MCF 10A (cell line): Measurements from ENCODE around the gene ZNF44. TPM values are rescaled to one million over a fixed set of nuclear protein-coding genes. Genes with fewer than 3 reads are reported as not detected.

Experiments used
- BruUV-seq: library from RNA; stranded (reverse); fragments of 400-500 nt; replicated peaks from 2 replicates; lab custom pipeline; 2021; lab: Mats Ljungman, UMichigan
- CTCF ChIA-PET: fragments of 300-600 bp; sonication (Branson Sonifier 250); formaldehyde crosslinking; extraction: SDS; loops from one replicate; lab custom pipeline; 2021; ENCODE audit warnings: antibody characterized with exemption, inconsistent platforms; lab: Yijun Ruan, JAX
- POLR2A ChIA-PET: fragments of 300-600, 350-650 bp; sonication (Branson Sonifier 250); formaldehyde crosslinking; extraction: SDS; loops from one replicate; lab custom pipeline; 2020; ENCODE audit warnings: antibody characterized with exemption, inconsistent platforms; lab: Yijun Ruan, JAX
- DNase-seq: peaks from one replicate; pipeline ENCODE4 v3.0.0-alpha.2; 2018; ENCODE audit not compliant: unreplicated experiment
- H3K27ac Mint-ChIP-seq: one replicate; pipeline ENCODE4 v1.8.0; 2022; ENCODE audit warnings: mild to moderate bottlenecking, low read depth, mixed read lengths; ENCODE audit not compliant: unreplicated experiment
- H3K27me3 Mint-ChIP-seq: one replicate; pipeline ENCODE4 v1.8.0; 2022; ENCODE audit warnings: mixed read lengths; ENCODE audit not compliant: insufficient read depth, unreplicated experiment
- H3K36me3 Mint-ChIP-seq: one replicate; pipeline ENCODE4 v1.8.0; 2022; ENCODE audit warnings: mild to moderate bottlenecking, moderate library complexity, mixed read lengths; ENCODE audit not compliant: insufficient read depth, unreplicated experiment
- H3K4me1 Mint-ChIP-seq: one replicate; pipeline ENCODE4 v1.8.0; 2022; ENCODE audit warnings: mixed read lengths; ENCODE audit not compliant: insufficient read depth, unreplicated experiment
- H3K4me3 Mint-ChIP-seq: one replicate; pipeline ENCODE4 v1.8.0; 2022; ENCODE audit warnings: mild to moderate bottlenecking, moderate library complexity, mixed read lengths; ENCODE audit not compliant: unreplicated experiment
- H3K9me3 Mint-ChIP-seq: one replicate; pipeline ENCODE4 v1.8.0; 2022; ENCODE audit warnings: mixed read lengths; ENCODE audit not compliant: unreplicated experiment
- intact Hi-C: fragments of 100-400 bp; cut with micrococcal nuclease; formaldehyde crosslinking; loops from 2 replicates; pipeline ENCODE4 v1.14.1; 2022
- total RNA-seq: library from RNA; stranded (reverse); gene quantifications from 2 replicates; pipeline ENCODE4 v1.2.3, GENCODE V29; 2022
- TF ChIP-seq, protein P1 (sequence below): fragments of 200-600 bp; IDR thresholded peaks from one replicate; pipeline ENCODE4 v1.8.0; 2022; ENCODE audit warnings: antibody characterized with exemption, mild to moderate bottlenecking; ENCODE audit not compliant: unreplicated experiment

The ZNF44 gene
- total RNA-seq, 1 experiment from 2014 or later, result 10.3 TPM

DNA sequence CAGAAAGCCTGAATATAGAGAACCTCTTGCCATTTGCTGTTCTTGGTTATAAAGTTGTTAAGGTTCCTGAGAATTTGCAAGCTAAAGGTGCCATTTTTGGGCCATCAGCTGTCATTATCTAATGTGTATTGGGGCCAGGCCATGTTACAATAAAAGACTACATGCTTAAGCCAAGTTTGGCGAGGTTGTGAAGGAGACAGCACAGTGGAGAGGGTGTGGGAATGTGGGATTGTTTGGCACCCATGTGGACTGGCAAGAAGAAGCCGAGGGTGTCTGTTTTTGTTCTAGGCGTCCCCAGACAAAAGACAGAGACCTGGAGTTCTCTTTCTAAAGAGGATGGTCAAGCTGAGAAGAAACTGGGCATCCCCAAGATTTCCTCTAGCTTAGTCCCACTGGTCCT, 64.7 kb downstream of the ZNF44 start:
- TF ChIP-seq, protein P1, sequence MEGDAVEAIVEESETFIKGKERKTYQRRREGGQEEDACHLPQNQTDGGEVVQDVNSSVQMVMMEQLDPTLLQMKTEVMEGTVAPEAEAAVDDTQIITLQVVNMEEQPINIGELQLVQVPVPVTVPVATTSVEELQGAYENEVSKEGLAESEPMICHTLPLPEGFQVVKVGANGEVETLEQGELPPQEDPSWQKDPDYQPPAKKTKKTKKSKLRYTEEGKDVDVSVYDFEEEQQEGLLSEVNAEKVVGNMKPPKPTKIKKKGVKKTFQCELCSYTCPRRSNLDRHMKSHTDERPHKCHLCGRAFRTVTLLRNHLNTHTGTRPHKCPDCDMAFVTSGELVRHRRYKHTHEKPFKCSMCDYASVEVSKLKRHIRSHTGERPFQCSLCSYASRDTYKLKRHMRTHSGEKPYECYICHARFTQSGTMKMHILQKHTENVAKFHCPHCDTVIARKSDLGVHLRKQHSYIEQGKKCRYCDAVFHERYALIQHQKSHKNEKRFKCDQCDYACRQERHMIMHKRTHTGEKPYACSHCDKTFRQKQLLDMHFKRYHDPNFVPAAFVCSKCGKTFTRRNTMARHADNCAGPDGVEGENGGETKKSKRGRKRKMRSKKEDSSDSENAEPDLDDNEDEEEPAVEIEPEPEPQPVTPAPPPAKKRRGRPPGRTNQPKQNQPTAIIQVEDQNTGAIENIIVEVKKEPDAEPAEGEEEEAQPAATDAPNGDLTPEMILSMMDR, result no peak
- intact Hi-C loops, result no loop called here
- H3K9me3 Mint-ChIP-seq, result peaks cover 23% of the 10 kb centered on the region
- POLR2A ChIA-PET, result interaction anchor here (0.7 to 2.0 kb wide), 6 partner anchors 59 to 306 kb away, joined by 3 to 12 read pairs (median 4); partner anchors contain the start of genes ZNF136, ZNF44 and ZNF799
- H3K4me3 Mint-ChIP-seq, result no peak overlapping the region
- no peak for DNase-seq
- H3K36me3 Mint-ChIP-seq, result peaks cover 32% of the 10 kb centered on the region
- no peaks in the 10 kb centered on the region for H3K4me1 Mint-ChIP-seq
- BruUV-seq, result no TSS peak
- H3K27me3 Mint-ChIP-seq, result no peaks in the 10 kb centered on the region
- CTCF ChIA-PET, result interaction anchor here (0.7 kb wide), 1 partner anchor 686 kb away, joined by 3 read pairs; no protein-coding TSS in a partner anchor
- no peak overlapping the region for H3K27ac Mint-ChIP-seq

DNA sequence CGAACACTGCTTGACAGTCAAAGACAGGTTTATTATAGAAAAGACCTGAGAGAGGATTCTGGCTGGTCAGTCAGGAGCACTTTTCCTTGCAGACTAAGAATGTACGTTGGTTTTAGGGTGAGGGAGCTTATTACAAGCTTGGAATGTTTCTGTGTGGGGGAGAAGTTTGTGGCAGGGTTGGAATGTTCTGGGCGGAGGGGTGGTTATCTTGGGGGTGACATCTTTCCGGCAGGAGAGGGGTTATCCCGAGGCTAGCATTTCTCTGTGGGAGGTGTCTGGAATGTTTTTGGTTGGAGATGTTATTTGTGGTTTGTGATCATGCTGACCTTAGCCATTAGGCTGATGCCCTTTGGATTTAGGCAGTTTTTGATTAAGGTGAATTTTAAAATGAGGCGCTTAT, 70.0 kb downstream of the ZNF44 start:
- H3K27me3 Mint-ChIP-seq, result no peaks in the 10 kb centered on the region
- TF ChIP-seq, protein P1, result no peak
- intact Hi-C loops, result no loop called here
- no peak for DNase-seq
- H3K9me3 Mint-ChIP-seq, result peaks cover 12% of the 10 kb centered on the region
- H3K36me3 Mint-ChIP-seq, result peaks cover 7% of the 10 kb centered on the region
- CTCF ChIA-PET, result interaction anchor here (0.6 to 0.7 kb wide), 2 partner anchors 19 to 406 kb away, joined by 3 read pairs; no protein-coding TSS in a partner anchor
- no peak overlapping the region for H3K4me3 Mint-ChIP-seq
- H3K27ac Mint-ChIP-seq, result no peak overlapping the region
- no TSS peak for BruUV-seq
- no peaks in the 10 kb centered on the region for H3K4me1 Mint-ChIP-seq
- POLR2A ChIA-PET, result no interaction called here

DNA sequence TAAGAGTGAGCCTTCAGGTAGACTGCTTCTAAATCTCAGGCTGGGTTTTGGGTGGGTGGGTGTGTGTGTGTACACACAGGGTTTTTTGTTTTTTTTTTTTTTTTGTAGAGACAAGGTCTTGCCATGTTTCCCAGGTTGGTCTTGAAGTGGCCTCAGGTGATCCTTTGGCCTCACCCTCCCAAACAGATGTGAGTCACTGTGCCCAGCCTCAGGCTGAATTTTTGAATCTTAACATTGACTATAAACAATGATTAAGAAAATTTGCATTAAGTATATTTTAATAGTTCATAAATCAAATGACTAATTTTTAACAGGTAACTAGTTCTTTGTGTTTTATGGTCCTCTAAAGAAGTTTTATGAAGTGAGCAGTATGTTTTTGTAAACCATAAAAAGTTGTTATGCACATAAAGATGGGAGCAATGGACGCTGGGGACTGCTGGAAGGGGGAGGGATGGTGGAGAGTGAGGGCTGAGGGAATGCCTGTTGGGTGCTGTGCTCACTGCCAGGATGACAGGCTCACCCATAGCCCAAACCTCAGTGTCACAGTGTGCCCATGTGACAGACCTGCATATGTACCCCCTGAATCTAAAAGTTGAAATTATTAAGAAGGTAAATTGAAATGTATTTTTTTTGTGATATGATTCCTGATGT, 71.6 kb downstream of the ZNF44 start:
- Mint-ChIP-seq H3K9me3 (peaks cover 23% of the 10 kb centered on the region), H3K4me3 (no peak overlapping the region), H3K4me1 (no peaks in the 10 kb centered on the region), H3K27me3 (no peaks in the 10 kb centered on the region), H3K27ac (no peak overlapping the region), H3K36me3 (no peaks in the 10 kb centered on the region)
- TF ChIP-seq, protein P1, result no peak
- DNase-seq, result no peak
- intact Hi-C loops, result no loop called here
- CTCF ChIA-PET, result interaction anchor here (0.8 kb wide), 1 partner anchor 21 kb away, joined by 3 read pairs; no protein-coding TSS in a partner anchor
- no TSS peak for BruUV-seq
- POLR2A ChIA-PET, result no interaction called here

Other genes starting within 250 kb of the ZNF44 start
- not detected in 2 replicates for gene ZNF878, start 241.9 kb downstream of the ZNF44 start, total RNA-seq
- gene ZNF844, start 230.2 kb downstream of the ZNF44 start, total RNA-seq, result not detected in 2 replicates
- gene ZNF20, start 154.5 kb downstream of the ZNF44 start, total RNA-seq, result 1.4 and 4.0 TPM in 2 replicates
- 0.37 TPM in 1 of 2 replicates, not detected in the other for gene ZNF625, start 138.1 kb downstream of the ZNF44 start, total RNA-seq
- gene ZNF136, start 131.8 kb downstream of the ZNF44 start, total RNA-seq, result 3.7 and 4.3 TPM in 2 replicates
- gene ZNF563, start 38.8 kb upstream of the ZNF44 start, total RNA-seq, result 1.1 and 1.3 TPM in 2 replicates
- 0.44 and 0.49 TPM in 2 replicates for gene ZNF442, start 70.8 kb upstream of the ZNF44 start, total RNA-seq
- gene ZNF799, start 106.4 kb upstream of the ZNF44 start, total RNA-seq, result 1.0 and 1.8 TPM in 2 replicates
- 0.79 and 1.6 TPM in 2 replicates for gene ZNF443, start 146.1 kb upstream of the ZNF44 start, total RNA-seq
- 0.23 and 0.52 TPM in 2 replicates for gene ZNF709, start 189.9 kb upstream of the ZNF44 start, total RNA-seq